NCI-H128 (cell line): ENCODE data around the gene ADSS1.
"Not testable (repeated sequence)": the region's sequence is repeated elsewhere in the genome, so short reads cannot be mapped to it uniquely, and the experiment has no call there.

Experiments used
- DNase-seq: peaks from one replicate; lab custom pipeline; 2025; ENCODE audit not compliant: unreplicated experiment; lab: John Stamatoyannopoulos, UW

The ADSS1 gene

GRCh38 chr14:104746071-104746545, 22.1 kb downstream of the ADSS1 start:
- no peak for DNase-seq

GRCh38 chr14:104746934-104747481, 23.0 kb downstream of the ADSS1 start:
- no peak for DNase-seq

GRCh38 chr14:104747876-104748275, 23.8 kb downstream of the ADSS1 start:
- no peak for DNase-seq

- no peak for DNase-seq
Observed at GRCh38 chr14:104749111-104749649, 25.2 kb downstream of the ADSS1 start.

- no peak for DNase-seq
Observed at GRCh38 chr14:104750056-104750752, 26.2 kb downstream of the ADSS1 start.

GRCh38 chr14:104750753-104751057, 26.7 kb downstream of the ADSS1 start:
- DNase-seq, result not testable (repeated sequence)

- DNase-seq, result no peak
Observed at GRCh38 chr14:104751539-104752422, 27.8 kb downstream of the ADSS1 start.

- no peak for DNase-seq
Observed at GRCh38 chr14:104752423-104752734, 28.4 kb downstream of the ADSS1 start.

GRCh38 chr14:104752735-104753527, 28.9 kb downstream of the ADSS1 start, which contains the start of gene SIVA1:
Gene SIVA1, plus strand, starts transcription at chr14:104753147. Its CDS starts 55 bp downstream, at chr14:104753202.
- DNase-seq, result peak; percentile 100

- DNase-seq, result no peak
Observed at GRCh38 chr14:104753528-104754212, 29.6 kb downstream of the ADSS1 start.

- no peak for DNase-seq
Observed at GRCh38 chr14:104754213-104754851, 30.3 kb downstream of the ADSS1 start.

GRCh38 chr14:104755621-104756020, 31.6 kb downstream of the ADSS1 start:
- DNase-seq, result no peak

GRCh38 chr14:104756477-104757237, 32.6 kb downstream of the ADSS1 start:
- no peak for DNase-seq

- no peak for DNase-seq
Observed at GRCh38 chr14:104757238-104757585, 33.2 kb downstream of the ADSS1 start.

- no peak for DNase-seq
Observed at GRCh38 chr14:104757681-104758392, 33.8 kb downstream of the ADSS1 start.

GRCh38 chr14:104758981-104759969, 35.2 kb downstream of the ADSS1 start:
- DNase-seq, result peak; percentile 38

- DNase-seq, result no peak
Observed at GRCh38 chr14:104765517-104765916, 41.5 kb downstream of the ADSS1 start.
